DMS79 treated with DMSO at 0.1 percent for 48 hours (cell line): ENCODE measurements around the gene SLC6A8.
"Not testable (repeated sequence)": the region's sequence is repeated elsewhere in the genome, so short reads cannot be mapped to it uniquely, and the experiment has no call there.

Source experiments
- DNase-seq: peaks from one replicate; lab custom pipeline; 2025; lab: John Stamatoyannopoulos, UW

The SLC6A8 gene

DNA sequence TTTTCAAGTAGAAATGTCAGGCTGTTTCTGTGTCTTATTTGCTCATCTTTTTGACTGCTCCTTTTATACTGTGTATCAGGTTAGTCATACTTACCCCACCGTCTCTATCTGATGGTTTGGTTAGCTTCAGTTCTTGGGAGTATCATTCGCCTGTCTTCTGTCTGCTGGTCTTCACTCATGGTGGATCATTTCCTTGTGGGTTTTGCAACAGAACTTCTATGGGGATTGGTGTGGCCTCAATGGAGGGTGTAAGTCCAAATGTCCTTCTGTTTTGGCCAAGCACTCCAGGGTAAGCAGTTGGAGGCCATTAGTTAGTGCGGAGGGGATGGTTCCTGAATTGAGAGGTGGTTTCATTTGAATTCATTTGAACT, 44.1 kb downstream of the SLC6A8 start:
- DNase-seq, result no peak

DNA sequence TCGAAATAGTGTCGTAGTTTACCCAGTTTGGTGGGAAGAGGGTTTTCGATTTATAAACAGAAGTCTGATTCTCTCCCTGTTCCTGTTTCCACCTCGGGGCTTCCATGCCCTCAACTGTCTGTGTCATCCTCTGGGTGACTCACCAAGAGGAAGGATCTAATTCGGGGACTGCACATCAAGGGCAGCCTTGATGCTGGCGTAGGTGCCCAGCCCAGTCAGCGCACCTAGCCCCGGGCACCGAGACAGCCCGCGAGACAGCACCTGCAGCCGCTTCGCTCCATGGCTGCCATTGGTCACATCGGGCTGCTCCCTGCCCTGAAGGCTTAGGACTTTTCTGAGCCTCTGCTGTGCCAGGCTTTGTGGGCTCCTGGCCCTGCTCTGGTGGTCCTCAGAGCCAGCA, 44.7 kb downstream of the SLC6A8 start:
- DNase-seq, result no peak

DNA sequence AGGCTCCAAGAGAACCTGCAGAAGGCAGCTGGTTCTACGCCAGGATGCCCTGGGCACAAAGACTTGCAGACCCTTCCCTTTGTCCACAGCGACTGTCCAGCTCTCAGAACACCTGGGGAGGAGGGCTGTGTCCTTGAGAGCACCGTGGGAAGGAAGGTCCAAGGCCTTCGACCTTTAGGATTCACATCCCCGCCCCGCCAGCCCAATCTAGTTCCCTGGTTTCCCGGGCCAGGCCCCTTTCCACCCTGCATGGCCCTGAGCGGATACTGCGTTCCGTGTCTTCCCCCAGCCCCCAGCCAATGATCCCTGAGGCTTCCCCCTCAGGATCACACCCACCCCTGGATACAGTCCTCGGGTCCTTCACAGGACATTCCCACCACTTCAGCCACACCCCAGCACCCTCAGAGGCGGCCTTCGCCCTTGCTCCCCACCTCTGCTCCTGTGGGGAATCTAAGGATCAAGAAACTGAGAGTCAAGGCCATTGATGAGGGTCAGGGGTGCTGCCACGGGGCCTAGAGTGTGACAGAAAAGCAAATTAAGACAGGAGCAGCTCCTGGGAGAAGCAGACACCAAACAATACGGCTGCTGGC, 46.0 kb downstream of the SLC6A8 start:
- no peak for DNase-seq

DNA sequence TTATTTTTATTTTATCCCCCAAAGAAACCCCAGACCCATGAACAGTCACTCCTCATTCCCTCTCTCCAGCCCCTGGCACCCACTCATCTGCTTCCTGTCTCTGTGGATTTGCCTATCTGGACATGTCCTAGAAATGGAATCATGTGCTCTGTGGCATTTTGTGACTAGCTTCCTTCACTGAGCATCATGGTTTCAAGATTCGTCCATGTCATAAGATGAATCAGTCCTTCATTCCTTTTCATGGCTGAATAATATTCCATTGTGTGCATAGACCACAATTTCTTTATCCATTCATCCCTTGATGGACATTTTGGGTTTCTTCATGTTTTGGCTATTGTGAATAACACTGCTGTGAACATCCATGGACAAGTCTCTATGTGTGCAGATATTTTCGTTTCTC, 47.1 kb downstream of the SLC6A8 start:
- DNase-seq, result no peak

DNA sequence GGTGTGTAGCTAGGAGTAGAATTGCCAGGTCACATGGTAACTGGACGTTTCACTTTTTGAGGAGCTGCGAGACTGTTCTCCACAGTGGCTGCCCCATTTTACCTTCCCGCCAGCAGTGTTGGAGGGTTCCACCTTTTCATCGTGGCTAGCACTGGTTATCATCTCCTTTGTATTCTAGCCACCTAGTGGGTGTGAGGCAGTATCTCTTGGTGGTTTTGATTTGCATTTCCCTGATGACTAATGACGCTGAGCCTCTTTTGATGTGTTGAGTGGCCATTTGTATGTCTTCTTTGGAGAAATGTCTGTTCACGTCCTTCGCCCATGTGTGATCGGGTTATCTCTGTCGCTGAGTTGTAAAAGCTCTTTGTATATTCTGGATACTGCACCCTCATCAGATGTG, 47.5 kb downstream of the SLC6A8 start:
- DNase-seq, result no peak

DNA sequence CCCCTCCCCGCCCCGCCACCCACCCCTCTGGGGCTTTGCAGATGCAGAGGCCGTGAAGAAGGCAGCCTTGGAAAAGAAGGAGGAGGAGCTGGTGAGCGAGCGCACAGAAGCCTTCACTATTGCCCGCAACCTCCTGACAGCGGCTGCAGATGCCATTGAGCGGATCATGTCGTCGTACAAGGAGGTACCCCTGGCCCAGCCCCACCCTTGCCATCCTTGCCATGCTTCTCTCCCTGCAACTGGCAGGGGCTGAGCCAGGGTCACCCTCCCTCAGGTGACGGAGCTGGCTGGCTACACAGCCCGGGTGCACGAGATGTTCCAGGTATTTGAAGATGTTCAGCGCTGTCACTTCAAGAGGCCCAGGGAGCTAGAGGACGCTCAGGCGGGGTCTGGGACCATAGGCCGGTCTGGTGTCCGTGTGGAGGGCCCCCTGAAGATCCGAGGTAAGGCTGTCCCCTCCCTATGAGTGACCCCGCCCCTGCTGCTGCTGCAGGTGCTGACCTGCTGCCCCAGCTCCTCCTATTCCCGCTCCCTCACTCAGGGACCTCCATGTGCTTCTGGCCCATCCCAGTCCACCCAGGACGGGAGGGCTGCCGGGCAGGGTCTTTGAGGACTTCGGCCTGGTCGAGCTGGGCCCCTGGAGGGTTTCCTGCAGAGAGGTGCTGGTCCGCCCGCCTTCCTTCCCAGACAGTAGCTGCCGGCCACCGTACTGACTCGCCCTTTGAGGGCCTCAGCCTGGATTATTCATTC, 48.5 kb downstream of the SLC6A8 start:
- DNase-seq, result no peak

DNA sequence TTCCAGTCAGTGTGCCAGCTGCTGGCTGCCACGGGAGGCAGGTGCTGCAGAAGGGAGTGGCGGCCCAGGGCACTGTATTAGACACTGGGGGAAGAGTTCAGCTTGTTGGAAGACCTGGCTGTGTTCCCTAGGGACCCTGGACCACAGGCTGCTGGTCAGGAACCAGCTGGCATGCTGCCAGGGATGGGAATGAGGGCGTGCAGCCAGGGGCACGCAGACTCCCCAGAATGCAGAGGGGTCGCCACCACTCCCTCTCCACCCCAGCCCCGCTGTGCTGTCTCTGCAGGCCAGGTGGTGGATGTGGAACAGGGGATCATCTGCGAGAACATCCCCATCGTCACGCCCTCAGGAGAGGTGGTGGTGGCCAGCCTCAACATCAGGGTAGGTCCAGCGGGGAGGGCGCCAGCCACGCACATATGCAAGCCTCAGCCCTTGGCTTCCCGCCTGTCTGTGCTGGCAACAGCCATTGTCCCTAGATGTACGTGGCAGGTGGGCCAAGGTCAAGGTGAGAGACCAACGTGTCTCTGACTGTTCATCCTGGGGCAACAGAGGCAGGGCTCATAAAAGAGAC, 49.2 kb downstream of the SLC6A8 start:
- DNase-seq, result peak; percentile 30

DNA sequence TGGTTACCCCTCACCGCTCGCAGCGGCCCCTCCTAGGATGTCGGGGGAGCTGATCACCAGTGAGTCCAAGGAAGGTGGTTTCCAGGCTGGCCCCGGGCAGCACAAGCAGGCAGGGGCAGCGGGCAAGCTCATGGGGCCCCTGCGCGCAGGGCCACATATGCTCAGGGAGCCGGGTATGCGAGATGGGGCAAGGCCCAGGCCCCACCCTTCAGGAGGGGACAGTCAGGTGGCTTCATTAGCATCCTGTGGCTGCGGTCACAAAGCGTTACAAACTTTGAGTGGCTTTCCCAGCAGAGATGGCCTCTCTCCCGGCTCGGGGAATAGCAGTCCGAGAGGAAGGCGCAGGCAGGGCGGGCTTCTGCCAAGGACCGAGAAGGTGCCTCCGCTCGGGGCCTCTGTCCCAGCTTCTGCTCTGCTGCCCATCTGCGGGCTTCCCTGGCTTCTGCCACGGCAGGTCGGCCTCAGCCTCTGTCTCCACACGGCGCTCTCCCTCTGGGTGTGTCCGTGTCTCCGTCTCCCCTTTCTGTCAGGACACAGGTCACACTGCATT, 50.4 kb downstream of the SLC6A8 start:
- DNase-seq, result no peak

DNA sequence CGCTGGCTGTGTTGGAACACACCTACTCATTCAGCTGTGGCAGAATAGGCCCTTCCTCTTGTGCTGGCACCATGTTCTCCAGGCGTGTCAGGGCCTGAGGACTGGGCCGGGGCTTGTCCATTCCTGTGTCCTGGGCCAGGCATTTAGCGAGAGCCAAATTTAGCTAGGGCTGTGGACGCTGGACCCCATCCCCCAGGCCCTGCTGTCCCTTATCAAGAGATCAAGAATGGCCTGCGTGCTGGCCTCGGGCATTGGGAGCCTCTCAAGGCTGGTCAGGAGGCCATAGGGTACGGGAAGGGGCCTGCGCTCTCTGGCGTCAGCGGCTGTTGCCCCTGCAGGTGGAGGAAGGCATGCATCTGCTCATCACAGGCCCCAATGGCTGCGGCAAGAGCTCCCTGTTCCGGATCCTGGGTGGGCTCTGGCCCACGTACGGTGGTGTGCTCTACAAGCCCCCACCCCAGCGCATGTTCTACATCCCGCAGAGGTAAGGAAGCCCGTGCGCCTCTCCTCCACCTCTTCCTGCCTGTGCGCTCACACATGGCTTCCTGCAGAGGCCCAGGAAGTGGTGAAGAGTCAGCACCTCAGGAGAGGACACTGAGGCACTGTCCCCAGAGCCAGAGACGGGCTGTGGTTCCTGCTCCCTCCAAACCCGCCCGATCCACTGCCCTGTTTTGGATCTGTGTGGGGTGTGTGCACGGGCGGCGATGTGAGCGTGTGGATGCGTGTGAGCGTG, 52.2 kb downstream of the SLC6A8 start:
- DNase-seq, result no peak

DNA sequence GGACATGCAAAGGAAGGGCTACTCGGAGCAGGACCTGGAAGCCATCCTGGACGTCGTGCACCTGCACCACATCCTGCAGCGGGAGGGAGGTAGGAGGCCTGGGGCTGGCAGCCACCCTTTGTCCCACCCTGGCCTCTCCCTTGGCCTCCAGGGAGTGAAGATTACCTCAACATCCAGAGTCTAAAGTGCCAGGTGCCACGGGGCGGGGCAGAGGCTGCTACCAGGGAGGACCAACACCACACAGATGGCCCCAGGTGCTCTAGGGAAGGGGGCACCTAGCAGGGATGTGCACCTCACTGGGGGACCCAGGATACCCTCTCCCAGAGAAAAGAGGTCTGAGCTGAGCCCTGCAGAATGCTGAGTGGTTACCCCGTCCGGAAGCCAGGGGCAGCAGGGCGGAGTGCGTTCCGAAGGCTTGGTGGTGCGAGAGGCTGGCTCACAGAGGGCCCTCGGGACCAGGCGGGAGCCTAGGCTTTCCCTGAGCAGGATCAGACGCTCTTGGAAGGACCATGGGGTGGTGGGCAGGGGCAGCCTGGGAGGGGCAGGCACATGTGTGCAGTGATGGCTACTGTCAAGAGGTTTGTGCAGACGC, 53.0 kb downstream of the SLC6A8 start:
- no peak for DNase-seq

DNA sequence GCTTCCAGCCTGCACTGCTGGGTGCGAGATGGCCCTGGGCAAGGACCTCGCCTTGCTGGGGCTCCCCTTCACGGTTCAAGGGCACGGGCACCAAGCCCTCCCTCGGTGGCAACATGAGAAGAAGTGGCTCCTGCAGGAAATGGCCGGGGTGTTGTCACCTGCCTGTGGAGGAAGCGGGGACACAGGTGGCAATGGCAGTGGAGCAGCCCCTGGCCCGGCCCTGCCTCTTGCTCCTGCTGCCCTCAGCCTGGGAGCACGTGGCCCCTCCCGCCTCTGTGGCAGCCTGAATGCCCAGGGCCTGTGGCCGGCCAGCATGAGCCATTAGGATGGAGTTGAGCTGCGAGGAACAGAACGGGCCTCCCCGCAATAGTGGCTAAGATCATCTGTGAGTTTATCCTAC, 53.7 kb downstream of the SLC6A8 start:
- DNase-seq, result no peak

DNA sequence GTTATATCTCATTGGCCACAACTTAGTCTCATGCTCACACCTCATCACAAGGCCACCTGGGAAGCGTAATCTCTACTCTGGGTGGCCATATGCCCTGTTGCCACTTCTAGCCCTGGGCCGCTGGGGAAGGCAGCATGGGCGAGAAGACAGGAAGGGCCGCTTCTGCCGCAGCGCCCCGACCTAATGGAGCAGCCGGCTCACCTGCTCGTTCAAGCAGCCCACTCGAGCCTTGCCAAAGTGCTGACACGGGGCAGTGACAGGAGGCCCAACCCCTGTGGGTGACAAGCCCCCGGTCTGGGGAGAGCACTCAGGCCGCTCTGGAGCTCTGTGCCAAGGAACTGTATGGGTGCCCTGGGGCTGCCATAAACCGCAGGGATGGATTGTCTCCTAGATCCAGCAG, 54.4 kb downstream of the SLC6A8 start:
- not testable (repeated sequence) for DNase-seq

DNA sequence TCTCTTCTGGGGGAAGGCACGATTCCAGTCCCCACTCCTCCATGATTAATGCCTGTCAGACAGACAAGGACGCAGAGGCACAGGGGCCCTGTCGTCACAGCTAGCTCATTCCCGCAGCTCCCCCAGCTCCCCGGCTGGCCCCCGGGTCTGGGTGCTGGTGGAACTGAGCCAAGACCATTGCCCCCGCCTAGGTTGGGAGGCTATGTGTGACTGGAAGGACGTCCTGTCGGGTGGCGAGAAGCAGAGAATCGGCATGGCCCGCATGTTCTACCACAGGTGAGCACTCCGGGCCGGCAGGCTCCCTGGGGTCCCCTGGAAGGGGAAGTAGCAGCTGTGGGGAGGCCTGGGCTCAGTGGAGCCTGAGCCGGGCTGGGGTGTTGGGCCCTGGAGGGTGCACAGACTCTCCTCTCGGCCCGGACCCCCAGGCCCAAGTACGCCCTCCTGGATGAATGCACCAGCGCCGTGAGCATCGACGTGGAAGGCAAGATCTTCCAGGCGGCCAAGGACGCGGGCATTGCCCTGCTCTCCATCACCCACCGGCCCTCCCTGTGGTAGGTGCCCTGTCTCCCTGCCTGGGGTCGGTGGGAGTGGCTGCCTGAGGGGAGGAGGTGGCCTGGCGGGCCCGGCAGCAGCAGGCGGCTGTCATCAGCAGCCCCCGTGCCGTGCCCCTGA, 55.2 kb downstream of the SLC6A8 start:
- not testable (repeated sequence) for DNase-seq

DNA sequence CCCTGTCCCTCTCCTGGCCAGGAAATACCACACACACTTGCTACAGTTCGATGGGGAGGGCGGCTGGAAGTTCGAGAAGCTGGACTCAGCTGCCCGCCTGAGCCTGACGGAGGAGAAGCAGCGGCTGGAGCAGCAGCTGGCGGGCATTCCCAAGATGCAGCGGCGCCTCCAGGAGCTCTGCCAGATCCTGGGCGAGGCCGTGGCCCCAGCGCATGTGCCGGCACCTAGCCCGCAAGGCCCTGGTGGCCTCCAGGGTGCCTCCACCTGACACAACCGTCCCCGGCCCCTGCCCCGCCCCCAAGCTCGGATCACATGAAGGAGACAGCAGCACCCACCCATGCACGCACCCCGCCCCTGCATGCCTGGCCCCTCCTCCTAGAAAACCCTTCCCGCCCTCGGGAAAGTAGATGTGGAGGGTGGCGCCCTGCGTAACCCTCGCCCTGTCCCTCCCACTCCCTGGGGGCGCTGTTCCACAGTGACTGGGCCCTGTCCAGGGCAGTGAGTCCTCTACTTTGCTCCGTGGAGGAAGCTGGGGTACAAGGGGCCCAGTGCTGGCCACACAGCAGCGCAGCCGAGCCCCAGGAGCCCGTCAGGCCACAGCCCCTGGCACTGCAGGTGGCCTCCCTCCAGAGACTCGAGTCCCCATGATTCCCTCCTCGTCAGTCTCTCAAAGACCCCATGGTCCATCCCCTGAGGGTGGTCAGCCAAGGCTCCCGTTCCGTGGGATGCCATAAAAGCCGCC, 55.9 kb downstream of the SLC6A8 start:
- DNase-seq, result not testable (repeated sequence)

DNA sequence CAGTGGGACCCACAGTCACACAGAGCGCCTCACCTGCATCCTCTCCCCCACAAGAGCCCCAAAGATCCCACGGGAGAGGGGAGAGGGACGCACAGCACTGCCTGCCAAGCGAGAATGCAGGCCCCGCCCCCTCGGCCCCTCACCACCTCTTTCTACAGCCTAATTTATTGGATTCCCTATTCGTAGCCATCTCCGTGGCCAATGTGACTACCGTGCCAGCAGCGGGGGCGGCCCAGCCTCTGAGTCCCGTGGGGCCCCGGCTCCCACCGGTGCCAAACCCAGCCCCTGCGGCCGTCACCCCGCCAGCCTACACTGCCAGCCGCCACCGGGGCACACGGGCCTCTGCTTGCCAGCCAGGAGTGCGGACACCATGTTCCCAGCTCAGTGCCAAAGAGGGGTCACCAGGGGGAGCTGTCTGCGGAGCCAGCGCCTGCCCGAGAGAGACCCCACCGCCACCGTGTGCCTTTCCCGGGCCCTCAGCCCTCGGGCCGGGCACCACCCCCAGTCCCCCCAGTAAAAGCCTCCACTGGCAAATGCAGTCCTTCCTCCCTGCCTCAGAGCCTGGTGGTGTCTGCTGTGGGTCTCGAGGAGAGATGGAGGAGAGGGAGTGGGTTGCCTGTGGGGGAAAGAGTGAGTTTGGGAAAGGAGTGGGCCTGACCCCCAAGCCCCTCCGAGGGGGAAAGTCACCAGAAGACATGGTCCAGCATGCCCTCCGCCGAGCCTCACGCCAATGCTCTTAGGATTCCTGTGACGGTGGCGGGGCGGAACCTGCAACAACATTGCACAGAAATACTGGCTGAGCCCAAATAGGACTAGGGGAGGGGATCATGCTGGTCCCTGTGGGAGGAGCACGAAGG, 56.7 kb downstream of the SLC6A8 start:
- no peak for DNase-seq

DNA sequence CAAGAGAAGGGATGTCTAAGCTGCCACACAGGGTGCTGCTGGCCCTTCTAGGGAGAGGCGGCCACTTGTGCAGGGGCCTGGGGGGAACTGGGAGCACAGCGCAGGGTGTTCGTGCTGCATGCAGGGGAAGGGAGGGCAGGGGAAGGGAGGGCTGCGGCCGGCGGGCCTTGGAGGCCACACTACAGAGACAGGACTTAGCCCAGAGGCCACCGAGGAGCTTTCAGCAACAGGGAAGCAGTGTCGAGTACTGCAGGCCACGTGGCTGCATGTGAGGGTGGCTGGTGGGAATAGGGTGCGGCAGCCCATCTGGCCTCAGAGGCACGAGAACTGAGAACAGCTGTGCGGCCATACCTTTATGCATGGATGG, 57.3 kb downstream of the SLC6A8 start:
- not testable (repeated sequence) for DNase-seq
